CD8-positive, alpha-beta memory T cell (primary cell): ENCODE results near the gene FAM83B. TPM values are rescaled to one million over a fixed set of nuclear protein-coding genes. Genes with fewer than 3 reads are reported as not detected.
"Not testable (repeated sequence)": the region's sequence is repeated elsewhere in the genome, so short reads cannot be mapped to it uniquely, and the experiment has no call there.

ENCODE experiments used
- CTCF ChIA-PET: fragments of 350-600 bp; sonication (Branson Sonifier 250); formaldehyde crosslinking; loops from one replicate; lab custom pipeline; 2021; ENCODE audit warnings: antibody characterized with exemption; lab: Charles Lee
- POLR2A ChIA-PET: fragments of 350-600 bp; sonication (Branson Sonifier 250); formaldehyde crosslinking; loops from one replicate; lab custom pipeline; 2021; ENCODE audit warnings: antibody characterized with exemption; lab: Charles Lee
- DNase-seq, 5 donors: peaks; one replicate each; pipeline versions ENCODE4 v3.0.0 to v3.0.0-alpha.2; 2020 to 2022; ENCODE audit warnings: mixed read lengths in 1 of 5
- H3K27ac ChIP-seq: one replicate; pipeline ENCODE4 v1.7.0; 2013; ENCODE audit warnings: low read depth, mild to moderate bottlenecking, low read length, moderate library complexity
- H3K27me3 ChIP-seq: 2 replicates; pipeline ENCODE4 v1.7.0; 2013; ENCODE audit warnings: low read length, mild to moderate bottlenecking; ENCODE audit not compliant: insufficient read depth, poor library complexity, severe bottlenecking
- H3K36me3 ChIP-seq: 2 replicates; pipeline ENCODE4 v1.7.0; 2013; ENCODE audit warnings: mild to moderate bottlenecking, low read length, moderate library complexity; ENCODE audit not compliant: insufficient read depth
- H3K4me1 ChIP-seq: 2 replicates; pipeline ENCODE4 v1.7.0; 2013; ENCODE audit warnings: mild to moderate bottlenecking, low read length, moderate library complexity; ENCODE audit not compliant: insufficient read depth
- H3K4me3 ChIP-seq: 2 replicates; pipeline ENCODE4 v1.7.0; 2013; ENCODE audit warnings: mild to moderate bottlenecking, low read length
- H3K9me3 ChIP-seq: 2 replicates; pipeline ENCODE4 v1.7.0; 2013; ENCODE audit warnings: mild to moderate bottlenecking, low read length
- H3K27ac Mint-ChIP-seq, 8 donors: one replicate each; pipeline ENCODE4 v1.8.0; 2020 to 2021; ENCODE audit warnings: mixed read lengths in 8 of 8, mild to moderate bottlenecking in 6 of 8, inconsistent platforms in 3 of 8, moderate library complexity in 3 of 8
- H3K27me3 Mint-ChIP-seq, 2 donors: one replicate each; pipeline ENCODE4 v1.8.0; 2020 to 2021; ENCODE audit warnings: mixed read lengths in 2 of 2, mild to moderate bottlenecking in 1 of 2, moderate library complexity in 1 of 2
- H3K36me3 Mint-ChIP-seq, 3 donors: one replicate each; pipeline ENCODE4 v1.8.0; 2020 to 2021; ENCODE audit warnings: mixed read lengths in 3 of 3, inconsistent platforms in 1 of 3, mild to moderate bottlenecking in 1 of 3
- H3K4me1 Mint-ChIP-seq, 3 donors: one replicate each; pipeline ENCODE4 v1.8.0; 2020 to 2021; ENCODE audit warnings: mixed read lengths in 3 of 3, inconsistent platforms in 1 of 3, mild to moderate bottlenecking in 1 of 3
- H3K4me3 Mint-ChIP-seq, 7 donors: one replicate each; pipeline ENCODE4 v1.8.0; 2020 to 2021; ENCODE audit warnings: mixed read lengths in 7 of 7, mild to moderate bottlenecking in 6 of 7, moderate library complexity in 4 of 7, inconsistent platforms in 2 of 7
- H3K9me3 Mint-ChIP-seq, 5 donors: one replicate each; pipeline ENCODE4 v1.8.0; 2020 to 2022; ENCODE audit warnings: mixed read lengths in 5 of 5, mild to moderate bottlenecking in 3 of 5, moderate library complexity in 2 of 5, inconsistent platforms in 1 of 5
- polyA plus RNA-seq: library from polyadenylated mRNA; unstranded; fragments of 300-500 nt; fragmentation: Illumina TruSeq; gene quantifications from one replicate; pipeline ENCODE4 v1.2.3, GENCODE V29; 2021
- total RNA-seq, 2 experiments: library from RNA; stranded (reverse); gene quantifications; one replicate each; pipeline ENCODE4 v1.2.3, GENCODE V29; 2021

FAM83B gene, protein sequence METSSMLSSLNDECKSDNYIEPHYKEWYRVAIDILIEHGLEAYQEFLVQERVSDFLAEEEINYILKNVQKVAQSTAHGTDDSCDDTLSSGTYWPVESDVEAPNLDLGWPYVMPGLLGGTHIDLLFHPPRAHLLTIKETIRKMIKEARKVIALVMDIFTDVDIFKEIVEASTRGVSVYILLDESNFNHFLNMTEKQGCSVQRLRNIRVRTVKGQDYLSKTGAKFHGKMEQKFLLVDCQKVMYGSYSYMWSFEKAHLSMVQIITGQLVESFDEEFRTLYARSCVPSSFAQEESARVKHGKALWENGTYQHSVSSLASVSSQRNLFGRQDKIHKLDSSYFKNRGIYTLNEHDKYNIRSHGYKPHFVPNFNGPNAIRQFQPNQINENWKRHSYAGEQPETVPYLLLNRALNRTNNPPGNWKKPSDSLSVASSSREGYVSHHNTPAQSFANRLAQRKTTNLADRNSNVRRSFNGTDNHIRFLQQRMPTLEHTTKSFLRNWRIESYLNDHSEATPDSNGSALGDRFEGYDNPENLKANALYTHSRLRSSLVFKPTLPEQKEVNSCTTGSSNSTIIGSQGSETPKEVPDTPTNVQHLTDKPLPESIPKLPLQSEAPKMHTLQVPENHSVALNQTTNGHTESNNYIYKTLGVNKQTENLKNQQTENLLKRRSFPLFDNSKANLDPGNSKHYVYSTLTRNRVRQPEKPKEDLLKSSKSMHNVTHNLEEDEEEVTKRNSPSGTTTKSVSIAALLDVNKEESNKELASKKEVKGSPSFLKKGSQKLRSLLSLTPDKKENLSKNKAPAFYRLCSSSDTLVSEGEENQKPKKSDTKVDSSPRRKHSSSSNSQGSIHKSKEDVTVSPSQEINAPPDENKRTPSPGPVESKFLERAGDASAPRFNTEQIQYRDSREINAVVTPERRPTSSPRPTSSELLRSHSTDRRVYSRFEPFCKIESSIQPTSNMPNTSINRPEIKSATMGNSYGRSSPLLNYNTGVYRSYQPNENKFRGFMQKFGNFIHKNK
- total RNA-seq (not detected), polyA plus RNA-seq (not detected)

DNA sequence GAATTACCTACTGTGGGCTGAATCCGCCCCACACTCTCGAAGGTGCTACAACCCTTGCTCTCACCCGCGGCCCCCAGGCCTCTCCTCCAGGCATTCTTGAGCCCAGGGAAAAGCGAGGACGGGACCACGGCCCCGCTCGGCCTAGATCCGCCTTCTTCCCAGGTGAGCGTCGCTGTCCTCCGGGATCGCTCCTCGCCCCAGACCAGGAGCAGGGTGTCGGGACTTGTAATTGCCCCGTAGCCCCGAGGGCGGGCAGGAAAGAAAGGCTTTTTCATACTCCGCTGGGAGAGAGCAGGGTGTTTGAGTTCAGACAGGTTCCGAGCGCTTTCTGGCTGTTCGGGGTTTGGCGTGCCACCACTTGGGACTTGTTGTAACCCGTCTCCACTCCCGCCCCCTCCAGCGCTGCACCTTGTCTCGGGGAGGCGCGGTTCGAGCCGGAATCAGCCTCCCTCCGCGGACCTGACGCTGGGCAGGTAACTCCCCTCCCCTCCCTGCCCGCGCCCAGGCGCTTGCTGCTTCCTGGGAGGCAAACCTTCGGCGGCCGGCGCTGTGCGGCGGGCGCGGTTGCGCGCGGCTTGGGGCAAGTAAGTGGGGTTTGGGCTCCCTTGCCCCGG lies at the start of gene FAM83B:
Gene FAM83B (plus strand): TSS at position 529 of the 614 bp plus-strand sequence. CDS start 23,476 bp downstream, outside the sequence.
- ChIA-PET CTCF (no interaction called here), POLR2A (no interaction called here)
- Histone ChIP-seq H3K4me1 (no peaks in the 10 kb centered on the region), H3K4me3 (no peak within 1 kb of the TSS), H3K36me3 (no peaks in the 10 kb centered on the region), H3K9me3 (no peaks in the 10 kb centered on the region), H3K27me3 (no peaks in the 10 kb centered on the region), H3K27ac (no peak within 1 kb of the TSS)
- no peak for DNase-seq
- Mint-ChIP-seq H3K4me3 (no peak within 1 kb of the TSS), H3K4me1 (no peaks in the 10 kb centered on the region), H3K9me3 (peaks cover 4 to 27% (median 25%) of the 10 kb centered on the region in 5 donors), H3K27ac (no peak within 1 kb of the TSS), H3K36me3 (no peaks in the 10 kb centered on the region), H3K27me3 (peaks cover 3 to 4% of the 10 kb centered on the region in 2 donors)

DNA sequence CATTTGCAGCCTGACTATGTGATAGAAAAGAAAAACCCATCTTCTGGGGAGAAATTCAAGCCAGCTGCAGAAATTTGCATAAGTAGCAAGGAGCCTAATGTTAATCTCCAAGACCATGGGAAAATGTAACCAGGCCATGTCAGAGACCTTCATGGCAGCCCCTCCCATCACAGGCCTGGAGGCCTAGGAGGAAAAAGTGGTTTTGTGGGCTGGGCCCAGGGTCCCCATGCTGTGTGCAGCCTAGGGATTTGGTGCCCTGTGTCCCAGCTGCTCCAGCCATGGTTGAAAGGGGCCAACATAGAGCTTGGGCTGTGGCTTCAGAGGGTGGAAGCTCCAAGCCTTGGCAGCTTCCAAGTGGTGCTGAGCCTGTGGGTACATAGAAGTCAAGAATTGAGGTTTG lies 49.7 kb upstream of the FAM83B start:
- H3K4me1 Mint-ChIP-seq, CTCF ChIA-PET, H3K9me3 ChIP-seq, DNase-seq, H3K36me3 ChIP-seq, H3K27ac ChIP-seq, POLR2A ChIA-PET, H3K4me3 Mint-ChIP-seq, H3K27ac Mint-ChIP-seq, H3K27me3 ChIP-seq, H3K4me3 ChIP-seq, H3K27me3 Mint-ChIP-seq, H3K4me1 ChIP-seq, H3K36me3 Mint-ChIP-seq: not testable (repeated sequence)
- H3K9me3 Mint-ChIP-seq: peaks cover 0 to 19% (median 7%) of the 10 kb centered on the region in 5 donors

DNA sequence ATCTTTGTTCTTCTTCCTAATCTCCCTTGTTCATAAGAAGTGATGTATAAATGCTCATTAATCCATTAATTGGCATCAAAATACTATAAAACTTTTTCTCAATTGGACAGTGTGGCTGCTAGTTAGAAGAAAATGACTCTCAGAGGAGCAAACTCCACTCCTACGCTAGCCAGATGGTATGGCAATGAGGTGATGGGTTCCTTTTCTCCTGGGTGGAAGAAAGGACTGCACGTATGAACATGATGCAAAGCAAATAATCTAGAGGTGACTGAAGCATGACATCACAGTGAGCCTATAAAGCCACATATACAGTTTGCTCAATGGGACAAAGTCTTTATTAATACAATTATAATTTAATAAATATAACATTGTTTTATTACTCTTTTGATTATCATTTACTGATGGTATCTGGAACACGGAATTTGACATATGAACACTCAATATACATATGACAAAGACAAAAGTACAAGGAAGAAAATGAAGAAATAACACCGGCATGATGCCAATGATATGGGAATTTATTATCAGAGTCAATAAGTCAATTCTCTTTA lies 46.4 kb upstream of the FAM83B start:
- DNase-seq: no peak
- Histone ChIP-seq H3K4me1 (no peaks in the 10 kb centered on the region), H3K9me3 (no peaks in the 10 kb centered on the region), H3K27me3 (no peaks in the 10 kb centered on the region), H3K4me3 (no peak overlapping the region), H3K36me3 (no peaks in the 10 kb centered on the region), H3K27ac (no peak overlapping the region)
- no peak overlapping the region for H3K27ac Mint-ChIP-seq
- H3K9me3 Mint-ChIP-seq: peaks cover 0 to 18% (median 7%) of the 10 kb centered on the region in 5 donors
- no peaks in the 10 kb centered on the region for H3K36me3 Mint-ChIP-seq
- ChIA-PET POLR2A (no interaction called here), CTCF (no interaction called here)
- no peak overlapping the region for H3K4me3 Mint-ChIP-seq
- no peaks in the 10 kb centered on the region for H3K4me1 Mint-ChIP-seq
- no peaks in the 10 kb centered on the region for H3K27me3 Mint-ChIP-seq

DNA sequence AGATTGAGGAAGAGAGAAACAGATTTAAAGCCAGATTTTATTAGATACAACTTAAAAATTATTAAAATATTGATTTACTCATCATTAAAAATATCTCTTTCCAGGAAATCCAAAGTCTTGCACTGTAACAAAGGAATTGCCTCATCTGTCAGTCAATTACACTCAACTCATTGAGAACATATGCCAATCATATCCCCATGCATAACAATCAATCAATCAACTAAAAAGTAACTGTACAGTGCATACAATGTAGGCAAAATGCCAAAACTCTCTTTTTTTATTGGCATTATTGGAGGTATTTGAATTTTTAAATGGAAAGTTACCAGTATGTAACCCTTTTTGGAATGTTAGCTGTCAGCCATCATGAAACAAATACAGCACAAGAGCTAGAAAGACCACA lies 45.3 kb upstream of the FAM83B start:
- Mint-ChIP-seq H3K4me3 (no peak overlapping the region), H3K9me3 (peaks cover 0 to 12% (median 7%) of the 10 kb centered on the region in 5 donors), H3K27ac (no peak overlapping the region), H3K27me3 (no peaks in the 10 kb centered on the region), H3K4me1 (no peaks in the 10 kb centered on the region), H3K36me3 (no peaks in the 10 kb centered on the region)
- Histone ChIP-seq H3K4me1 (no peaks in the 10 kb centered on the region), H3K36me3 (no peaks in the 10 kb centered on the region), H3K27ac (no peak overlapping the region), H3K27me3 (no peaks in the 10 kb centered on the region), H3K9me3 (no peaks in the 10 kb centered on the region), H3K4me3 (no peak overlapping the region)
- no peak for DNase-seq
- POLR2A ChIA-PET: no interaction called here
- CTCF ChIA-PET: no interaction called here

DNA sequence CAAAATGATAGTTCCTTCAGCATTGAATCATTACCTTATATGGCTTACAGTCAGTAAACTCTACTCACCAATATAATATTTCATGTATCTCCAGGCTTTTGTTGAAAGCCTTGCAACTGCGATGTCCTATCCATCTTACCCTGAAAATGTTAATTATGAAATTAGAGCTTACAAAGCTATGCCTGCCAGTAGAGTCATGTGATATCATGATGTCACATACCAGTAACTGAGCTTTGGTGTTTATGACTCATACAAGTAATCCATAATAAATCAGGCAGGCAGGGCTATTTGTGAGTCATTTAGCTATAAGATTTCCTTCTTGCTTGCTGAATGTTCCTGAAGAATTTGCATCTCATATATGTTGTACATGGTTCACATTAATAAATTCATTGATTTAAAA lies 44.9 kb upstream of the FAM83B start:
- POLR2A ChIA-PET: no interaction called here
- no peaks in the 10 kb centered on the region for H3K4me1 ChIP-seq
- CTCF ChIA-PET: no interaction called here
- no peak overlapping the region for H3K27ac Mint-ChIP-seq
- no peak overlapping the region for H3K4me3 ChIP-seq
- no peaks in the 10 kb centered on the region for H3K36me3 Mint-ChIP-seq
- H3K9me3 Mint-ChIP-seq: peaks cover 0 to 8% (median 4%) of the 10 kb centered on the region in 5 donors
- no peaks in the 10 kb centered on the region for H3K27me3 ChIP-seq
- no peak for DNase-seq
- no peaks in the 10 kb centered on the region for H3K27me3 Mint-ChIP-seq
- H3K36me3 ChIP-seq: no peaks in the 10 kb centered on the region
- no peak overlapping the region for H3K27ac ChIP-seq
- H3K9me3 ChIP-seq: no peaks in the 10 kb centered on the region
- no peak overlapping the region for H3K4me3 Mint-ChIP-seq
- H3K4me1 Mint-ChIP-seq: no peaks in the 10 kb centered on the region

DNA sequence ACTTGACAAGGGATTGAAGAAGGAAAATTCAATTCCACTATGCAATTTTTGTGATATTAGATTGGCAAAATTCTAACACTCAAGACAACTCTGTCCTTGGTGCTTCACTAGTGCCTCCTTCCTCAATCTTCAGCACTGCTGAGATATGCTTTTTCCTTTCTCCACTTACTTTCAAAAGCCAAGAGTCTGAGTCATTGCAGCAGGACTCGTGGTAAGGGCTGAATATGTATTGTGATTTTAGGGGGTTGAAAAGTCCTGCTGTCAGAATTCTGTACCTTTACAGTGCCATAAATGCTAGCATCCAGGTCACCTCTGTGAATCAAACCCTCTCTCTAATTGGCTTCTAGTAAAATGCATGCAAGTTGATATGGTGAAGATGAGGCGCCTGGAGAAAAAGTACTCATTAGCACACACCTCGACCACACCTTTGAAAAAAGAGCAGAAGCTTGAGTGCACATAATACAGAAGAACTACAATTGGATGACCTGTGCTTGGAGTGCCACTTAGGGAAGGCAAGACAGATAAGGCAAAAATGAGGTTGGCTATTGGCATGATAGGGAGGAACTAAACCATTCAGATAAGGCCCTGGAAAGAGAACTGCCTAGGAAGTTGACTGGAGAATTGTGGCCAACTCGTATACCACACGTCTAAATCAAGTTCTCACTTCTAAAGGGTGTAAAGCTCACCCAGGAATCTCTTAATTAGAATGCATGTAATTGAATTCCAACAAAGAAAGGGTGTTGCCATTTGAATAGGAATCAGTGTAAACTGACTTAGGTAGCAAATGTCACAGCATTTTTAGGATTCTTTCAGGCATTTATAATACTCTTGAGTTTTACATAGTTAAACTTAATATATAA lies 43.6 kb upstream of the FAM83B start:
- no peak overlapping the region for H3K4me3 Mint-ChIP-seq
- CTCF ChIA-PET: no interaction called here
- POLR2A ChIA-PET: no interaction called here

DNA sequence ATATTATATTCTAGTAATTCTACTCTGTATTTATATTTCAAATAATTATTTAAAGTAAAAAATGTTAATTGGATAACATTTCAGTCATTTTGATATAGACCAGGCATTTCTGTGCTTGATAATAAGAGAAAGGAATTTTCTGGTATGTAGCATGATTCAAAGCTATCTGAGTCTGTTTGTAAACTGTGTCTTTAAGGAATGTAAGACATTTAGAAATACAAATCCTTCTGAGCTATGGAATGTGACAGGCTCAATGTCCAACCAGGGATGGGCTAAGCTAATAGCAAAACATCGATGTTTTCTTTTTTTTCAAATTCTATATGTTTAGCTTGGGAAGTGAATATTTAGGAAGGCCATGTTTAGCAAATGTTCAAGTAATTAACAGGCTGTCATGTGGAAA lies 41.5 kb upstream of the FAM83B start:
- H3K27me3 ChIP-seq: no peaks in the 10 kb centered on the region
- H3K36me3 Mint-ChIP-seq: no peaks in the 10 kb centered on the region
- POLR2A ChIA-PET: no interaction called here
- H3K4me1 Mint-ChIP-seq: no peaks in the 10 kb centered on the region
- H3K27ac ChIP-seq: no peak overlapping the region
- no peaks in the 10 kb centered on the region for H3K9me3 ChIP-seq
- H3K4me3 ChIP-seq: no peak overlapping the region
- no peaks in the 10 kb centered on the region for H3K36me3 ChIP-seq
- CTCF ChIA-PET: no interaction called here
- DNase-seq: no peak
- H3K9me3 Mint-ChIP-seq: peaks cover 0 to 8% (median 2%) of the 10 kb centered on the region in 5 donors
- no peak overlapping the region for H3K4me3 Mint-ChIP-seq
- no peak overlapping the region for H3K27ac Mint-ChIP-seq
- no peaks in the 10 kb centered on the region for H3K27me3 Mint-ChIP-seq
- H3K4me1 ChIP-seq: no peaks in the 10 kb centered on the region

More for the DNA sequence above, 43.6 kb upstream of the FAM83B start:
- Mint-ChIP-seq H3K9me3 (peaks cover 0 to 7% (median 3%) of the 10 kb centered on the region in 5 donors), H3K4me1 (no peaks in the 10 kb centered on the region), H3K27me3 (no peaks in the 10 kb centered on the region), H3K36me3 (no peaks in the 10 kb centered on the region), H3K27ac (no peak overlapping the region)
- Histone ChIP-seq H3K4me1 (no peaks in the 10 kb centered on the region), H3K9me3 (no peaks in the 10 kb centered on the region), H3K36me3 (no peaks in the 10 kb centered on the region), H3K27ac (no peak overlapping the region), H3K4me3 (no peak overlapping the region), H3K27me3 (no peaks in the 10 kb centered on the region)
- DNase-seq: no peak
